Urinary bladder (tissue), 4 donors: ENCODE data around the gene ISG15. TPM values are rescaled to one million over a fixed set of nuclear protein-coding genes. Genes with fewer than 3 reads are reported as not detected.

ENCODE experiments used
- DNase-seq: peaks from one replicate; pipeline ENCODE4 v3.0.0-alpha.2; 2015; ENCODE audit errors: extremely low spot score
- H3K27ac ChIP-seq: one replicate; pipeline ENCODE4 v1.5.1; 2013; ENCODE audit warnings: low read depth, mild to moderate bottlenecking, moderate library complexity
- H3K36me3 ChIP-seq: one replicate; pipeline ENCODE4 v1.6.1; 2013; ENCODE audit warnings: mild to moderate bottlenecking, moderate library complexity; ENCODE audit not compliant: insufficient read depth
- H3K4me1 ChIP-seq: one replicate; pipeline ENCODE4 v1.6.1; 2013; ENCODE audit warnings: mild to moderate bottlenecking, moderate library complexity; ENCODE audit not compliant: insufficient read depth
- H3K4me3 ChIP-seq: one replicate; pipeline ENCODE4 v1.5.1; 2013; ENCODE audit warnings: low read depth, low read length
- WGBS: extraction: QIAGEN DNeasy Blood & Tissue Kit; methylation state at CpG from one replicate; pipeline ENCODE4 v1.1.7; 2013; 5-methylcytosine and 5-hydroxymethylcytosine counted together
- polyA plus RNA-seq: library from polyadenylated mRNA; stranded (reverse); fragments of 200-250 nt; gene quantifications from one replicate; pipeline ENCODE4 v1.2.3, GENCODE V29; 2013
- total RNA-seq: library from RNA; depleted of rRNA; stranded (reverse); fragments of >200 nt; gene quantifications from one replicate; pipeline ENCODE4 v1.2.3, GENCODE V29; 2014
- donor health status: healthy with polysubstance abuse.
- donor health status: healthy.

The ISG15 gene
- total and polyA plus RNA-seq, 2 donors = 41.8 to 75.7 TPM

- Histone ChIP-seq H3K4me1 (no peaks in the 10 kb centered on the region), H3K36me3 (no peaks in the 10 kb centered on the region), H3K27ac (peak overlapping the region; percentile 76), H3K4me3 (peak overlapping the region; percentile 80)
- no peak for DNase-seq
- 2% methylated on average over 66 of the region's 91 CpGs for WGBS
Observed at GRCh38 chr1:1019122-1019999, 6.1 kb downstream of the ISG15 start.

GRCh38 chr1:1020000-1020404, 6.7 kb downstream of the ISG15 start, which contains the start of gene AGRN:
Gene AGRN, plus strand, starts transcription at chr1:1020120. Its CDS starts 53 bp downstream, at chr1:1020173.
- H3K4me1 ChIP-seq = no peaks in the 10 kb centered on the region
- DNase-seq = no peak
- WGBS = under 1% methylated on average over 43 of the region's 58 CpGs
- peak within 1 kb of the TSS; percentile 76 for H3K27ac ChIP-seq
- H3K36me3 ChIP-seq = no peaks in the 10 kb centered on the region
- H3K4me3 ChIP-seq = peak within 1 kb of the TSS; percentile 80

DNA sequence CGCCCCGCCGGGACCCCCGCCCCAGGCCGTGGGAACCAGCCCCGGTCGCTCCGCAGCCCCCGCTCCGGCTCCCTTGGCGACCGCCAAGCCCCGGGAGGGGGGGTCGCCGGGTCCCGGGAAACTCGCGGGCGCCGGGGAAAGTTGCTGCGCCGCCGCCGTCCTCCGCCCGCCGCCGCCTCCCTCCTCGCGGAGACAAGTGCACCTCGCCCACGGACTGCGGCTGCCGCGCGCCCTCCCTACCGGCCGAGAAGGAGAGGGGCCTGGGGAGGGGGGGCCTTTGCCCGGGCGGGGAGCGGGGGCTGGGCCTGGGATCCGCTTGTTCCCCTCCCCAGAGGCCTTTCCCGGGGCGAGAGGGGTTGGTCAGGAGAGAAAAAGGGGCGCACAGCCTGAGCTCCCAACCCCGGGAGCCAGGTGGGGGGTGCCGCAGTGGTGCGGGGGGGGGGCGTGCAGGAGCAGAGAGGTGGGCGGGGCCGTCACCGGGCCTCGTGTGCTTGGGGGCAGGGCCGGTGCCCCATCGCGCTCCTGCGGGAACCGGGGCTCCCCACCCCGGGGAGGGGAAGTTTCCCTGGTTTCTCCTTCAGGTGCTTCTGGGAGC, 7.2 kb downstream of the ISG15 start:
- peak overlapping the region; percentile 80 for H3K4me3 ChIP-seq
- no peaks in the 10 kb centered on the region for H3K4me1 ChIP-seq
- under 1% methylated on average over 59 of the region's 59 CpGs for WGBS
- no peak for DNase-seq
- no peaks in the 10 kb centered on the region for H3K36me3 ChIP-seq
- H3K27ac ChIP-seq = peak overlapping the region; percentile 69

DNA sequence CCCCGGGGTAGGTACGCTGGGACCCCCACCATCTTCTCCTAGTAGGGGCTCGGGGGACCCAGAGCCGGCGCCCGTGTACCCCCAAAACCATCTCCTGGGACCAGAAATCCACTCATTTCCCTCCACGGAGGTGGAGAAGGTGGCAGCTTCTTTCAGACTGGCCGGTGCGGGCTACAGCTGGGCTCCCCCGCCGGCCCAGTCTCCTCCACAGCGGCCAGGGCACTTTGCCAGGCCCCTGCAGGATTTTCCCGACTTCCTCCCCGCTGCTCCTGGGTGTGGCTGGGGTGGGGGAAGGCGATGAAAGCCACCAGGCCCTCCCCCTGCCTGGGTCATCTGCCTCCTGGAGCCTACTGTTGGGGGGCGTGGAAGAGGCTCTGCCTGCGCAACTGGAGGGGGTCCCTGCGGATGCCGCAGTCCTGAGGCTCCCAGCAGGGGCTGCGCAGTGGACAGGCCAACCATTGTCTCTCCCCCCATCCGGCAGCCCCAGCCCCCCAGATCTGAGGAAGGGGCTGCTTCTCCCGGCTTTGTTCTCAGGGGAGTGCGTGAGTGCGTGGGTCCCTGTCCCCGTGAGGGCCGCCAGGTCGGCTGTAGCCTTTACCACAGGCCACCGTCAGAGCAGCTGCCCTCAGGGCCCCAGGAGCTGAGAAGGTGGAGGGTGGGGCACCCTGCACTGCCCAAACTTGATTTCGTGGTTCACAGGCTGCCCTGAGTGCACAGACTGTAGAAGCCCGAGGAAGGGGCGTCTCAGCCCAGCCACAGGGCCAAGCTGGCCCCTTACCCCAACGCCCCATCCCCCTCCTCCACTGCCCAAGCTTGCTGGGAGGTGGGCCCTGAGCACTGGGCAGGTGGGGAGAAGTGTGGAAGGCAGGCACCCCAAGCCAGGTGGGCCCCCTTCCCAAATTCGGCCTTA, 8.0 kb downstream of the ISG15 start:
- Histone ChIP-seq H3K27ac (no peak overlapping the region), H3K4me3 (peak overlapping the region; percentile 80), H3K4me1 (no peaks in the 10 kb centered on the region), H3K36me3 (no peaks in the 10 kb centered on the region)
- DNase-seq = no peak
- 31% methylated on average over 33 of the region's 33 CpGs for WGBS

GRCh38 chr1:1021920-1022259, 8.6 kb downstream of the ISG15 start:
- WGBS = 94% methylated on average over 10 of the region's 10 CpGs
- Histone ChIP-seq H3K4me3 (no peak overlapping the region), H3K27ac (no peak overlapping the region), H3K36me3 (no peaks in the 10 kb centered on the region), H3K4me1 (no peaks in the 10 kb centered on the region)
- DNase-seq = no peak

- Histone ChIP-seq H3K36me3 (no peaks in the 10 kb centered on the region), H3K4me1 (no peaks in the 10 kb centered on the region), H3K27ac (no peak overlapping the region), H3K4me3 (no peak overlapping the region)
- no peak for DNase-seq
- WGBS = 79% methylated on average over 27 of the region's 27 CpGs
Observed at GRCh38 chr1:1022302-1023009, 9.2 kb downstream of the ISG15 start.

DNA sequence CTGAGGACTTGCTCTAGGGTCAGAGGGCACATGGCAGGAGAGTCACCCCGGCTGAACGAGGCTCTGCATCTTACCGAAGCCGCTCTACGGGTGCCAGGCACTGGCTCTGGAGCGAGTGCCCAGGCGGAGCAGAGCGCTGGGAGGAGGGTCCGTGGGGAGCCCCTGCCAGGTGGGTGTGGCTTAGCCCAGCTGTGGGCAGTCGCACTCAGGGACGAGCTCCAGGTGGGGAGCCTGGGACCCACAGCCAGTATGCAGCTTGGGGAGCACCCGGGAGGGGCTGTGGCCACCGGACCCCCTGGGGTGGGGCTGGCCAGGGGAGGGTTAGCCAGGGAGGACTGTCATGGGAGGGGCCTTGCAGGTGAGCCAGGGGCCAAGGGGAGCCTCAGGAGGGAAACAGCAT, 10.4 kb downstream of the ISG15 start:
- Histone ChIP-seq H3K4me3 (no peak overlapping the region), H3K4me1 (no peaks in the 10 kb centered on the region), H3K36me3 (no peaks in the 10 kb centered on the region), H3K27ac (no peak overlapping the region)
- 71% methylated on average over 13 of the region's 13 CpGs for WGBS
- DNase-seq = no peak

DNA sequence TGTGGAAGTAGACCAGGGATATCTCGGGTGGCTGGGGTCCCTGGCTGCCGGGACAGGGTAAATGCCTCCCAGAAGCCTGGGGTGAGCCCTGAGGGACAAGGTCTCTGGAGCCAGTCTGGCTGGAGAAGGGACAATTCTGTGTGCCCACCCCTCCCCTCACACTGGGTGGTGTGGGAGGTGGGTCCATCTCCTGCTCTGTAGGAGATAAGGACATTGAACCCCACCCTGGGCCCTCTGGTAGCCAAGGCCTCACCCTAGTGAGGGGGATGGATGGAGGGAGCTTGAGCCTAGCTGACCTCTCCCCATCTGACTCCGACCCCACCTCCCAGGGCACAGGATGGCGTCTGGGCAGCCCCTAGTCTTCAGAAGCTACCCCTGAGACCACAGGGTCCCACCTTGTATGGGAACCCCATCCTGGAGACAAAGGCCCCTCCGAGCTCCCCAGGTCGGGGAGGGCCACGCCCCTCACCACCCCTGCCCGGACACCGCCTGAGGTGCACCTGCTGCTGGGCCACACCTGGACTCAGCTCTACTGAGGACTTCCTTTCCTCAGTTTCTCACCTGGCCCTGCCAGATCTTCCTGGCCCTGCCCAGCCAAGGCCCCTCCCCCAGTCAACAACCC, 11.0 kb downstream of the ISG15 start:
- DNase-seq = no peak
- Histone ChIP-seq H3K4me1 (no peaks in the 10 kb centered on the region), H3K36me3 (no peaks in the 10 kb centered on the region), H3K27ac (no peak overlapping the region), H3K4me3 (no peak overlapping the region)
- WGBS = 88% methylated on average over 9 of the region's 9 CpGs

- Histone ChIP-seq H3K4me3 (no peak overlapping the region), H3K4me1 (no peaks in the 10 kb centered on the region), H3K36me3 (no peaks in the 10 kb centered on the region), H3K27ac (no peak overlapping the region)
- 61% methylated on average over 31 of the region's 31 CpGs for WGBS
- DNase-seq = no peak
Observed at GRCh38 chr1:1024771-1025699, 11.7 kb downstream of the ISG15 start.

DNA sequence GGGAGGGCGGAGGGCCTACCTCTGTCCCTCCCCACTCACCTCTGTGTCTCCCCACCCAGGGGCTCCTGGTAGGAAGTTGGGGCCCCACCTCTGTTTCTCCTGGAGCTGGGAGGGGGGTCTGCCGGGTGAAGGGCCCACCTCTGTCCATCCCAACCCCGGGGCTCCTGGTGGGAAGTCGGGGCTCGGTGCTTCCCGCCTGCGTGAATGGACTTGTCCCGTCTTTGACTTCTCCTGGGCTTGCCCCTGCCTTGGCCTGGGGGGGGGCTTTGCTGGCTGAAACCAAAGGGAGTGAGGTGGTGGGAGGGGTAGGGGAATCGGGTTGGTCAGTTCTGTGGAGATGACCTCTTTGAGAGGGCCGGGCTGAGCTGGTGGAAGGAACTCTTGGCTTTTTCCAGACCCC, 12.4 kb downstream of the ISG15 start:
- Histone ChIP-seq H3K27ac (no peak overlapping the region), H3K4me1 (no peaks in the 10 kb centered on the region), H3K4me3 (no peak overlapping the region), H3K36me3 (no peaks in the 10 kb centered on the region)
- WGBS = 80% methylated on average over 10 of the region's 10 CpGs
- no peak for DNase-seq

DNA sequence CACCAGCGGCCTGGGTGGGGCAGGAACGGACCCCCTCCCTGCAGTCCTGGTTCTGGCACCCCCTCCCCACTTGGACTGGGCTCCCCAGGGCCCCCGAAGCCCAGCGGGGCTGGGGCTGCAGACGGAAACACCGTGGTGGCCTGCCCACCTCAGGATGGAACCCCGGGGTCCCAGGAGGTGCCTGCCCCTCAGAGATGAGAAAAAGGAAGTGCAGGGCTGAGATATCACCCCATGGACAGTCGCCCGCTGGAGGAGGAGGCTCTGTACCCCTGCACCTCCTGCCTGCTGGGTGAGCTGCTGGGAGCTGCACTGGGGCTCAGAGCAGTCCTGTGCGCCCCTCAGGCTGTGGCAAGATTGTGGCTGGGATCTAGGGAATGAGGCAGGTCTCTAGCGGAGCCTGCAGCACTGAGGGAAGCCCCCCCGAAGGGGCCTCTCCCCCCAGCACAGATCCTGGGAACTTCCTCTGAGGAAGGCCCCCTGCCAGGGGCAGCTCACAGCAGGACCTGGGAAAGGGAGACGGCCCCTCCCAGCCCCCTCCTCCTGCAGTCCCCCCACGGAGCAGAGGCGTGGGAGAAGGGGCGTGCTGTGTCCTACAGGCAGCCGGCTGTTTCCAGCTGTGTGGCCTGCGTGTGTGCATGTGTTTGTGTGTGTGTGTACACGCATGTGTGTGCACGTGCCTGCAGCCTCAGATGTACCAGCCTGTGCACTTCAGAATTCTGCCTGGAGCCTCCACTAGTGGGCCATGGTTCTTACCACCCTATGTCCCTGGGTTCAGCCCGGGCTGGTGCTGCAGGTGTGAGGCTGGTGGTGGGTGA, 13.5 kb downstream of the ISG15 start:
- no peak for DNase-seq
- Histone ChIP-seq H3K27ac (no peak overlapping the region), H3K4me1 (no peaks in the 10 kb centered on the region), H3K36me3 (no peaks in the 10 kb centered on the region), H3K4me3 (no peak overlapping the region)
- WGBS = 67% methylated on average over 21 of the region's 21 CpGs
